Right lobe of liver (tissue), 4 donors: ENCODE results near the gene SPATS2.

Experiments used
- POLR2A ChIP-seq: fragments of 450-650 bp; IDR thresholded peaks from one replicate; pipeline ENCODE4 v1.6.1; 2017; ENCODE audit warnings: antibody characterized with exemption, mild to moderate bottlenecking
- TF ChIP-seq, protein P1 (sequence below), 4 donors: fragments of 200-600 bp in 3 of 4; fragments of 450-650 bp in 1 of 4; IDR thresholded peaks; one replicate each; pipeline versions ENCODE4 v1.5.1 to v1.8.0; 2016 to 2022; ENCODE audit warnings: antibody characterized with exemption in 4 of 4, mild to moderate bottlenecking in 2 of 4
- donor health status: DM: no; HTN: no; CAD: no.
- donor health status: DM: no; HTN: no; CAD: no.
- donor health status: DM: no; HTN: yes; CAD: no.

DNA sequence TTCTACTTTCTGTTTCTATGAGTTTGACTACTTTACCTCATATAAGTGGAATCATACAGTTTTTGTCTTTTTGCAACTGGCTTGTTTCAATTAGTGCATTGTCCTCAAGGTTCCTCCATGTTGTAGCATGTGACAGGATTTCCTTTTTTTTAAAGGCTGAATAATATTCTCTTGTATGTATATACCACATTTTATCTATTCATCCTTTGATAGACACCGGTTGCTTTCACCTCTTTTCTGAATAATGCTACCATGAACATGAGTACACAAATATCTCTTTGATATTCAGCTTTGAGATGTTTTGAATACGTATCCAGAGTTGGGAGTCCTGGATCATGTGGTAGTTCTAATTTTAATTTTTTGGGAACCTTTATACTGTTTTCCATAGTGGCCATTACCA lies 65.4 kb downstream of the SPATS2 start:
- TF ChIP-seq, protein P1, sequence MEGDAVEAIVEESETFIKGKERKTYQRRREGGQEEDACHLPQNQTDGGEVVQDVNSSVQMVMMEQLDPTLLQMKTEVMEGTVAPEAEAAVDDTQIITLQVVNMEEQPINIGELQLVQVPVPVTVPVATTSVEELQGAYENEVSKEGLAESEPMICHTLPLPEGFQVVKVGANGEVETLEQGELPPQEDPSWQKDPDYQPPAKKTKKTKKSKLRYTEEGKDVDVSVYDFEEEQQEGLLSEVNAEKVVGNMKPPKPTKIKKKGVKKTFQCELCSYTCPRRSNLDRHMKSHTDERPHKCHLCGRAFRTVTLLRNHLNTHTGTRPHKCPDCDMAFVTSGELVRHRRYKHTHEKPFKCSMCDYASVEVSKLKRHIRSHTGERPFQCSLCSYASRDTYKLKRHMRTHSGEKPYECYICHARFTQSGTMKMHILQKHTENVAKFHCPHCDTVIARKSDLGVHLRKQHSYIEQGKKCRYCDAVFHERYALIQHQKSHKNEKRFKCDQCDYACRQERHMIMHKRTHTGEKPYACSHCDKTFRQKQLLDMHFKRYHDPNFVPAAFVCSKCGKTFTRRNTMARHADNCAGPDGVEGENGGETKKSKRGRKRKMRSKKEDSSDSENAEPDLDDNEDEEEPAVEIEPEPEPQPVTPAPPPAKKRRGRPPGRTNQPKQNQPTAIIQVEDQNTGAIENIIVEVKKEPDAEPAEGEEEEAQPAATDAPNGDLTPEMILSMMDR (IDR thresholded peaks at IDR 0.05) = no peak
- TF ChIP-seq POLR2A = no peak
